HG03139 (cell line): ENCODE results near the gene CDK5R2.

Source experiments
- ATAC-seq: cut with Tn5 transposase; IDR thresholded peaks from one replicate; pipeline ENCODE4 v1.9.1; 2021; ENCODE audit not compliant: unreplicated experiment

CDK5R2 gene

GRCh38 chr2:218961651-218962570 lies 2.4 kb downstream of the CDK5R2 start:
- no peak for ATAC-seq

GRCh38 chr2:218962859-218963492 lies 3.5 kb downstream of the CDK5R2 start:
- no peak for ATAC-seq

- no peak for ATAC-seq
These were observed 4.1 kb downstream of the CDK5R2 start for GRCh38 chr2:218963601-218964000.

- no peak for ATAC-seq
These were observed 4.7 kb downstream of the CDK5R2 start for GRCh38 chr2:218964041-218964771.

GRCh38 chr2:218970894-218971293 lies 11.4 kb downstream of the CDK5R2 start:
- no peak for ATAC-seq

- ATAC-seq, result no peak
These were observed 15.8 kb downstream of the CDK5R2 start for GRCh38 chr2:218975060-218975777.

- ATAC-seq, result peak; percentile 76
These were observed 20.6 kb downstream of the CDK5R2 start for GRCh38 chr2:218979846-218980734.

- ATAC-seq, result no peak
These were observed 21.4 kb downstream of the CDK5R2 start for GRCh38 chr2:218980735-218981389.

GRCh38 chr2:218981390-218981880 lies 22.0 kb downstream of the CDK5R2 start:
- ATAC-seq, result no peak

- ATAC-seq, result no peak
These were observed 22.6 kb downstream of the CDK5R2 start for GRCh38 chr2:218981881-218982585.

- no peak for ATAC-seq
These were observed 23.3 kb downstream of the CDK5R2 start for GRCh38 chr2:218982586-218983262.

GRCh38 chr2:218983263-218983933 lies 23.9 kb downstream of the CDK5R2 start:
- ATAC-seq, result no peak

- no peak for ATAC-seq
These were observed 24.4 kb downstream of the CDK5R2 start for GRCh38 chr2:218983934-218984238.

GRCh38 chr2:218984239-218985020 lies 25.0 kb downstream of the CDK5R2 start:
- ATAC-seq, result no peak

GRCh38 chr2:218985021-218985324 lies 25.5 kb downstream of the CDK5R2 start, which contains the start of gene FEV:
Gene FEV, minus strand, starts transcription at chr2:218985184. Its CDS starts 109 bp downstream, at chr2:218985075.
- no peak for ATAC-seq

GRCh38 chr2:218985325-218986091 lies 26.0 kb downstream of the CDK5R2 start:
- no peak for ATAC-seq
